Panc1 (cell line): ENCODE results near the gene MFSD2A. TPM values are rescaled to one million over a fixed set of nuclear protein-coding genes. Genes with fewer than 3 reads are reported as not detected.

Experiments
- ATAC-seq: fragments of 200-7000 bp; cut with Tn5 transposase; 2 replicates; pipeline ENCODE4 v1.9.1; 2020; ENCODE audit warnings: mild to moderate bottlenecking, moderate library complexity
- BruUV-seq: library from RNA; stranded (reverse); fragments of 400-500 nt; replicated peaks from 2 replicates; lab custom pipeline; 2021; lab: Mats Ljungman, UMichigan
- CTCF ChIA-PET: fragments of 300-600 bp; sonication (Branson Sonifier 250); formaldehyde crosslinking; loops from one replicate; lab custom pipeline; 2022; ENCODE audit warnings: antibody characterized with exemption; lab: Charles Lee
- POLR2A ChIA-PET: fragments of 300-600 bp; sonication (Branson Sonifier 250); formaldehyde crosslinking; loops from one replicate; lab custom pipeline; 2022; ENCODE audit warnings: antibody characterized with exemption; lab: Charles Lee
- DNase-seq: peaks from one replicate; pipeline ENCODE4 v3.0.0-alpha.2; 2010; ENCODE audit warnings: low read depth, low spot score
- H3K27ac ChIP-seq: 2 replicates; pipeline ENCODE4 v1.5.1; 2011; ENCODE audit warnings: mild to moderate bottlenecking, low read length, inconsistent platforms
- H3K27me3 ChIP-seq: fragments of 200-500 bp; sonication (Bioruptor generic); 2 replicates; pipeline ENCODE4 v1.6.0; 2014; ENCODE audit warnings: low read length, inconsistent platforms; ENCODE audit not compliant: control insufficient read depth, insufficient read depth
- H3K36me3 ChIP-seq: fragments of 200-500 bp; sonication (Bioruptor generic); 2 replicates; pipeline ENCODE4 v1.5.1; 2014; ENCODE audit warnings: inconsistent platforms, mild to moderate bottlenecking, low read length, moderate library complexity; ENCODE audit not compliant: control insufficient read depth, insufficient read depth
- H3K4me1 ChIP-seq: 2 replicates; pipeline ENCODE4 v1.5.1; 2011; ENCODE audit warnings: inconsistent platforms, mild to moderate bottlenecking, low read length, moderate library complexity; ENCODE audit not compliant: control insufficient read depth, insufficient read depth
- H3K4me3 ChIP-seq, 2 experiments: 2 replicates each; pipeline ENCODE4 v1.5.1; 2011 to 2012; ENCODE audit warnings: low read depth in 2 of 2, low read length in 2 of 2, mild to moderate bottlenecking in 2 of 2, inconsistent platforms in 1 of 2, moderate library complexity in 1 of 2
- H3K9me3 ChIP-seq: fragments of 200-500 bp; sonication (Bioruptor generic); 2 replicates; pipeline ENCODE4 v1.5.1; 2014; ENCODE audit warnings: low read depth, mild to moderate bottlenecking, inconsistent platforms, low read length, moderate library complexity; ENCODE audit not compliant: control insufficient read depth, insufficient read depth
- CTCF ChIP-seq: fragments of 450-650 bp; IDR thresholded peaks from 2 replicates; pipeline ENCODE4 v1.5.1; 2017; ENCODE audit warnings: mild to moderate bottlenecking
- POLR2AphosphoS5 ChIP-seq: IDR thresholded peaks from 2 replicates; pipeline ENCODE4 v1.6.1; 2012; ENCODE audit warnings: mild to moderate bottlenecking, low read depth, low read length, moderate library complexity
- REST ChIP-seq, 2 experiments: IDR thresholded peaks; 2 replicates each; pipeline ENCODE4 v1.6.1; 2011 to 2012; ENCODE audit warnings: low read depth in 2 of 2, control low read depth in 1 of 2, low read length in 1 of 2, mild to moderate bottlenecking in 1 of 2, moderate library complexity in 1 of 2; ENCODE audit not compliant: insufficient read depth in 1 of 2
- SIN3A ChIP-seq: IDR thresholded peaks from 2 replicates; pipeline ENCODE4 v1.6.1; 2012; ENCODE audit warnings: low read depth, mild to moderate bottlenecking, low read length, moderate library complexity, borderline replicate concordance; ENCODE audit not compliant: insufficient read depth
- TCF7L2 ChIP-seq: IDR thresholded peaks from 2 replicates; pipeline ENCODE4 v1.6.1; 2011; ENCODE audit warnings: mild to moderate bottlenecking, low read depth, low read length, inconsistent platforms
- in situ Hi-C: cut with HindIII; loops from 2 replicates; pipeline ENCODE4 v1.10.0; 2016; ENCODE audit warnings: low sequenced_read_pairs, low pct_unique_long_range_greater_than_20kb
- intact Hi-C: fragments of 100-400 bp; cut with micrococcal nuclease; formaldehyde crosslinking; loops from one replicate; pipeline ENCODE4 v1.10.0; 2022; ENCODE audit not compliant: unreplicated experiment
- total RNA-seq: library from RNA; stranded (reverse); gene quantifications from one replicate; pipeline ENCODE4 v1.2.1, GENCODE V29; 2021; ENCODE audit not compliant: unreplicated experiment

Gene MFSD2A
- total RNA-seq, 1 experiment from 2014 or later, result 1.2 TPM

- H3K4me1 ChIP-seq, result no peaks in the 10 kb centered on the region
- in situ Hi-C loops, result no loop called here
- ChIA-PET POLR2A (no interaction called here), CTCF (no interaction called here)
- H3K27ac ChIP-seq, result no peak overlapping the region
- H3K27me3 ChIP-seq, result peaks cover 5% of the 10 kb centered on the region
- H3K9me3 ChIP-seq, result peaks cover 6% of the 10 kb centered on the region; the same call in 1 of the 2 replicates
- no peak overlapping the region for H3K4me3 ChIP-seq
- no peaks in the 10 kb centered on the region for H3K36me3 ChIP-seq
- BruUV-seq, result no TSS peak
- intact Hi-C loops, result no loop called here
- no peak for ATAC-seq
- no peak for TF ChIP-seq REST (IDR thresholded peaks at IDR 0.05; ENCODE audit: insufficient read depth in 1 of 2, low read depth in 2 of 2, low read length in 1 of 2)
- no peak for TF ChIP-seq POLR2AphosphoS5
- no peak for TF ChIP-seq CTCF
- TF ChIP-seq SIN3A, result no peak
- no peak for TF ChIP-seq TCF7L2
- DNase-seq, result no peak
Measured at GRCh38 chr1:39907528-39908453, 47.2 kb upstream of the MFSD2A start.

GRCh38 chr1:39908534-39908933, 46.4 kb upstream of the MFSD2A start:
- no peak for DNase-seq
- Histone ChIP-seq H3K27ac (no peak overlapping the region), H3K27me3 (no peaks in the 10 kb centered on the region), H3K36me3 (no peaks in the 10 kb centered on the region), H3K9me3 (peaks cover 6% of the 10 kb centered on the region; the same call in 1 of the 2 replicates), H3K4me3 (no peak overlapping the region), H3K4me1 (no peaks in the 10 kb centered on the region)
- POLR2A ChIA-PET, result no interaction called here
- CTCF ChIA-PET, result no interaction called here
- intact Hi-C loops, result no loop called here
- no peak for ATAC-seq
- in situ Hi-C loops, result no loop called here
- no TSS peak for BruUV-seq
- TF ChIP-seq REST (IDR thresholded peaks at IDR 0.05; ENCODE audit: insufficient read depth in 1 of 2, low read depth in 2 of 2, low read length in 1 of 2), result no peak
